Measurements from ENCODE around the gene LRRC28.

LRRC28 gene

DNA sequence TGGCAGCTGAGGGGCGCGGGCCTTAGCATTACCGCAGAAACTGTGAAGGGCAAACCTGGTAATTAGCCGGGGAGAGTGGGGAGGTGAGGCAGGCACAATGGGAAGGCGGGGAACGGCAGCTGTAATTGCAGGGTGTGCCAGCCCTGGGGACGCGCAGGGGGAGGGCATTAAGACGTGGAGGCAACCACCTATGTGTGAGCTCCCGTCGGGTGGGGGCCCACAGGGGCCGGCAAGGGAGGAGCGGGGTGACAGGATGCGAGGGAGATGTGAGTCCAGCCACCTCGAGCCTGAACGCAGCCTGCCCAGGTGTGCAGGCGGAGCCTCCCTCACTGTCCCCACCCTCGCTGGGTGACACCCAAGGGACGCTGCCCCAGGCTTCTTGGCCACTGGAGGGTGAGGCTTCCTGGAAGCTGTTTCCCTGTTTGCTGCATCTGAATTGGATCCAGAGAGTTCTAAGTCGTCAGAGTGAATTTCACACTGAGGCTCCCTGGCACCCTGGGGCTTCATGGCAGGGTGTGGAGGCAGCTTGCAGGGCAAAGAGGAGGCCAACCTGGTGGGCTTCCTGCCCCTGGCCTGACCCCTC, 183.9 kb downstream of the LRRC28 start:
- no peak for DNase-seq (ENCODE audit: low read depth)

- no peak for DNase-seq (ENCODE audit: low read depth)
These were observed 184.7 kb downstream of the LRRC28 start for GRCh38 chr15:99435877-99436541.

- no peak for DNase-seq (ENCODE audit: low read depth)
These were observed 185.4 kb downstream of the LRRC28 start for GRCh38 chr15:99436542-99437314.

- DNase-seq (ENCODE audit: low read depth) = no peak
These were observed 186.3 kb downstream of the LRRC28 start for GRCh38 chr15:99437315-99438223.

DNA sequence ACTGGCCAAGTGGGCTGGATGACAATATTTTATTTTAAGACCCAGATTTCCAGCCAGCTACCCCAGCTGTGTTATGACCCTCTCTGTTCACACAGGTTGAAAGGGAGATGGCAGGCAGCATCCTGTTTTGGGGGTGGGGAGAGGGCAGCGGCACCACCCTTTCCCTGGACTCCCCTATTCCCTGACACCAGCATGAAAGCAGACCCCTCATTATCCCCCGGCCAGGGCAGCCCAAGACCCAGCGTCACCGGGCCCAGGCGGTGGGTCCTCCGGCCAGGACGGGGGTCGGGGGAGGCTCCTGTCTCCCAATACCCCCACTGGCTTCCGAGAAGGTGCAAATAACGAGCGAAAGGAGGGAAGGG, 186.9 kb downstream of the LRRC28 start:
- no peak for DNase-seq (ENCODE audit: low read depth)

DNA sequence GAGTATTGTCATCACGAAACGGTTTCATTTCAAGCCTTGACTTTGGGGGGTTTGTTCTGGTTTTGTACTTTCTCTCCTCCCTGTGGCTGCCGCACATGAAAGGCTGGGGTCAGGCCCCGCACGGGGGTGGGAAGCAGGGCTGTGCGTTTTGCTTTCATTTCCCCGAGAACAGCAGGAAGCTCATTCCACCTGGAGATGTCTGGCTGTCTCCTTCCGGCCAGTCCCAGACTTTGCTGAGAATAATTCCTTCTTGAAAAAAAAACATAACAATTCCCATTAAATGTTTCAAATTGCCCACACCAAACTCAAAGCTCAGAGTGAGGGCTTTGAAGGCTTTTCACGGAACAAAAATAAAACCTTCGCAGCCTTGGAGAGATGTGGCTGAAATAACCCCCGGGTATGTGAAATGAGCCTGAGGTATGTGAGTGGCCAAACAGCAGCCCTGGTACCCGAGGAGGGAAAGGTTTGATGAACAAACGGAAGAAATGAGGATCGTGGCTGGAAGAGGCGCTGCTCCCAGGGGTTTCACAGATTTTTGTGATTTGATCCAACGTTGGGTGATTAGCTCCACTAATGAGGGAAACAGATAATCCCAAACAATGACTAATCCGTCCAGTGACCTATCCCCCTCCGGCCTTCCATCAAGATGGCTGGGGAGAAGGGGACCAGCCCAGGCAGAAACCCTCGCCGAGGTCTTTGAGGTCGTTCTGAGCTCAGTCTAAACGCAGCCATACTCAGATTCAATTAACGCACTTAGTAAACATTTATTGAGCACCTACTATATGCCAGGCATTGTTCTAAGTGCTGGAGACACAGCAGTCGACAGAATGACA, 187.6 kb downstream of the LRRC28 start:
- no peak for DNase-seq (ENCODE audit: low read depth)

DNA sequence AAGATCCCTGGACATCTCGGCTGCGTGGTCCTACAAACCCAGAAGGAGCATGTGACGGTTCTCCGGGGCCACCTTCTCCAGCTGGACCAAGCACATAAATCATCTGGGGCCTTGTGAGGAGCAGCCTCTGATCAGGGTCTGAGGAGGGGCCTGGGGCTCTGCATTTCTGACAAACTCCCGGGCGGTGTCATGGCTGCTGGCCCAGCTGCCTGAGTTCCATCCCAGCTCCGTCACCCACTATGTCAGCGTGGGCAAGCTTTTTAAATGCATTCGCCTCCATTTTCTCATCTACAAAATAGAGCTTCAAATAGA, 188.2 kb downstream of the LRRC28 start:
- no peak for DNase-seq (ENCODE audit: low read depth)

DNA sequence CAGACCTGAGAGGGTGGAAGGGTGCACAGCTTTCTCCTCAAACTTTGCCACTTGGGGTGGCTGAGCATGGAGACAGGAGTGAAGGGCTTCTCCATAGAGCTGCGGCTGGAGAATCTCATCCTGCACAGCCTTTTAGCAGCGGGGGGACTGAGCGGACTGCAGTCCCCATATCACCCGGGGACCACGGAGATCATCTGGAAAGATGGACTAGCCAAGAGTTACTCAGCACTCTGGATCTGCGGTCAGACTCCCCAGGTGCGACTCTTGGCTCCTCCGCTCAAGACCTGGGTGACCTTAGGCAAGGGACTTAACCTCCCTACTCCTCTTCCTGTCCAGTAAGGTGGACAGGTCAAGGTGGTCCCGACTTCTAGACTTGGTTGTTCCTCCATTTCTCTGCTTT, 188.7 kb downstream of the LRRC28 start:
- no peak for DNase-seq (ENCODE audit: low read depth)

Data from HS-5 (cell line).